DMS 273 (cell line): ENCODE results near the gene EIF5A2.

Source experiments
- DNase-seq: peaks from one replicate; lab custom pipeline; 2025; ENCODE audit not compliant: unreplicated experiment; lab: John Stamatoyannopoulos, UW

Gene EIF5A2

DNA sequence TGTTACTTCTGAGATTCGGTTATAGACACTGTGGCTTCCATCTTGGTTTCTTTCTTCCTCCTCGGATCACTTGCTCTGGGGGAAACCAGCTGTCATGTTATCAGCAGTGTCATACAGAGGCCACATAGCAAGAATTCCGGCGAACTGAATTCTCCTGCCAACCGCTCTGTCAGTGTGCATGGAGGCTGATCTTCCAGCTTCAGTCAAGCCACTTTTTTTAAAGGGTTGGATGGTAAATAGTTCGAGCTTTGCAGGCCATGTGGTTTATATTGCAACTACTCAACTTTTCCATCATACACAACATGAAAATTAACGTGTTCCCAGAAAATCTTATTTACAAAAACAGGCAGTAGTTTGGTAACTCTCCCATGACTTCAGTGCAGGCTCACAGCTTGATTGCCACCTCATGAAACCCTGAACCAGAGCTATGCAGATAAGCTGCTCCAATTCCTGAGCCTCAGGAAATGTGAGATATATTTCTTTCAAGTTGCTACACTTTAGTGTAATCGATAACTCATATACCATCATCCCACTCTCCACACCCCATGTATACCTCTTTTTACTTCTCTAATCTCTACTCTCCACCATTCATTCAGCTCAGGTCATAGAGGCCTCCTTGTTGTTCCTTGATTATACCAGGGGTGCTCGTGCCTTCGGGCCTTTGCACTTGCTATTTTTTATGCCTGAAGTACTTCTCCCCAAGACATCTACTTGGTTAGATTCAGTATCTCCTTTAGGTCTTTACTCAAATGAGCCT, 45.6 kb downstream of the EIF5A2 start:
- DNase-seq: no peak

DNA sequence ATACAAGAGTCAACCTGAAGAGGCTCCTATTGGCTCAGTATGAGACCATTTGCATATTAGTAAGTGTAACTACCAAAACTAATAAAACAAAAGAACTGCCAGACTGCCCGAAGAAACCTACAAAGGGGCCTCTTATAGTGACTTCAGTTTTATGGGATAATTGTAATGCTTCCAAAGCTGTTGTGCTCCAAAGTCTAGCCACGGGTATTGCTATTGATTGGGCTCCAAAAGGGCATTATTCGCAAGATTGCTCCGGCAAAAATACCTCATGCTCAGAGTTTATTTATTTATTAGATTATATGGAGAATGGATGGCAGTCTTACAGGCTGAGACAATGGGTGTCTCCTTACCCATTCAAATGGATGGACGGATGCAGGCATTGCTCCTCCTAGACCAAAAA, 49.8 kb downstream of the EIF5A2 start:
- no peak for DNase-seq

DNA sequence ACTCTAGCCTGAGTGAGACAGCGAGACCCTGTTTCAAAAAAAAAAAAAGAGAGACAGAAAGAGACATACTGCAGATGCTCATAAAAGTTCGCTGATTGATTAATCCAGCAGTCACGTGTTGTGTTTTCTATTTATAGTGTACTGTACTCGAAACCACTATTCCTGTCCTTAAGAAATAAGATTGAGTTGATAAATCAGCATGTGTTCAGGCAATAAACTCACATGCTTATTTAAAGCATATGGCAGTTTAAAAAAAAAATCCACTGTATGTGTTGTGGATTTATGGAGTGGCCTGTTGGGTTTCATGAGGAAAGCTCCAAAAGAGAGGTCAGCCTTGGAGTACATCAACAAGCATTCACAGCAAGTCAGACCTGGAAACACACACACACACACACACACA, 56.1 kb downstream of the EIF5A2 start:
- DNase-seq: no peak

DNA sequence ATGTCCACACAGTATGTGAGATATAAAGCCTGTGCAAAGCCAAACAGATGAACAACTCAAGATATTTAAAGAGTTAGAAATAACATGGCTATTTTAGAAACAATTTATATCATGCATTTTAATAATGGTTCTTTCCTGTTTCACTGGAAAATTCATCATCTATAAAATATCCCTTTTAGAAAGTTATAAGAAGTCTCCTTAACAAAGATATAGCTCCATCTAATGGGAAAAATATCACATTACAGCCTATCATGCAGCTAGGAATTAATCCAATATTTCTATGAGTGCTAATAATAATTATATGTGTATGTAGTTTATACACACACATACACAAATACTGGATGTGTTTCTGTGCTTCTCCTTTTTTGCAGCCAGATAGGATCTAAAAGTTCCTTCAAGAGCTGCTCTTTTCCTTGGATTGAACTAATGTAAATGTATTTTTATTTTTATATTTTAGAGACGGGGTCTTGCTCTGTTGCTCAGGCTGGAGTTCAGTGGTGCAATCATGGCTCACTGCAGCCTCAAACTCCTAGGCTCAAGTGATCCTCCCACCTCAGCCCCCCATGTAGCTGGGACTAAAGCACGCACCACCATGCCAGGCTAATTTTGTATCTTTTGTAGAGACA, 60.0 kb downstream of the EIF5A2 start:
- peak; percentile 49 for DNase-seq

DNA sequence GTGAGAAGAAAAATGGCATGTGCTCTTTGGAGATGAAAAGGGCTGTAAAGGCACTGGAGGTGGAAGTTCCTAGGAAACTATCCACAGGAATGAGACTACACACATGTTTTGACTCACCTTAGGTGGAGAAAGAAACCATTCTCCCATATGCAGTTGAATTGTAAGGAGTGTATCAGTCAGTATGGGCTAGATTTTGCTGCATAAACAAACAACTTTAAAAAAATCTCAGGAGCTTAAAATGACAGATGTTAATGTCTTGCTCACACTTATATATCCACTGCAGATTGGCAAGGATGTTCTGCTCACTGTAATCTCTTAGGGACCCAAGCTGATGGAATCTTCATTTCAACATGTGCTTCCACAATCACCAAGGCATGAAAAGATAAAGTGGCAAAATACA, 64.1 kb downstream of the EIF5A2 start:
- DNase-seq: no peak

DNA sequence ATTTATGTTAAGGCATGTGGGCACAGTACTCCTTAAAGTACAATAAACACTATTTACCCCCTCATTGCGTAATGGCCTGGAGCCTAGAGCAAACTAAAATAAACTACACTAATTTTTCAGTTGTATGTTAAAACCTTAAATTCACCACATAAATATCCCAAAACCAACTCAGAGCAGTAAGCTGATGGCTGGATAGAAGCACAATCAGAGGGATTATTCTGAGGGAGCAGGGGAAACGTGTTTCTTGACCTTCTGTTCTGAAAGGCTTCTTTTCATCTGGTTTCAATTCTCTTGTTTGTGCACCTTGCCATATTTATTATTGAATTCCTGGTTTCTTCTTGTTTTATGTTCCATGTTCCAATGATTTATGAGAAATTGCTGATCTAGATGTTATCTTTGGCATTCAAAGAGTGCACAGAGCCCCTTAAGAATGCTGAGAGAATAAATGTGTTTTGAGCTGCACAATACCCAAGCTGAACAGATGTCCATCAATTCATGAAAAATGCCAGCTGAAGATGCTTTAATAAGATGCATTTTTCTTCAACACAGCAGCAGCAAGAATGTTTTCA, 68.1 kb downstream of the EIF5A2 start:
- DNase-seq: peak; percentile 23

DNA sequence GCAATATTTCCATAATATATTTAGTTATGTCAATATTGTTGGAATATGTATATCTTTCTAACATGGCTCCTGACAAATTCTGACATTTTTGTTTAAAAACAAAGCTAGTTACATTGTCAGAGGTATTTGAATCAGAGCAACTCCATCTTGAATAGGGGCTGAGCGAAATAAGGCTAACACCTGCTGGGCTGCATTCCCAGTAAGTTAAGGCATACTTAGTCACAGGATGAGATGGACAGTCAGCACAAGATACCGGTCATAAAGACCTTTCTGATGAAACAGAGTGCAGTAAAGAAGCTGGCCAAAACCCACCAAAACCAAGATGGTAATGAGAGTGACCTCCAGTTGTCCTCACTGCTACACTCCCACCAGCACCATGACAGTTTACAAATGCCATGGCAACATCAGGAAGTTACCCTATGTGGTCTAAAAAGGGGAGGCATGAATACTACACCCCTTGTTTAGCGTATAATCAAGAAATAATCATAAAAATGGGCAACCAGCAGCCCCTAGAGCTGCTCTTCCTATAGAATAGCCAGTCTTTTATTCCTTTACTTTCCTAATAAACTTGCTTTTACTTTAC, 68.8 kb downstream of the EIF5A2 start:
- DNase-seq: no peak
